ENCODE data around the gene LDB2.
A peak's percentile ranks its signal among the peaks of the same experiment; 100 is the strongest.

LDB2 gene

GRCh38 chr4:16772366-16772850 lies 126.0 kb downstream of the LDB2 start:
- no peaks in the 10 kb centered on the region for H3K4me1 Mint-ChIP-seq
- no peak overlapping the region for H3K27ac Mint-ChIP-seq
- peaks cover 6% of the 10 kb centered on the region for H3K9me3 Mint-ChIP-seq
- no peaks in the 10 kb centered on the region for H3K27me3 Mint-ChIP-seq
- no peaks in the 10 kb centered on the region for H3K36me3 Mint-ChIP-seq
- ATAC-seq = no peak
- H3K4me3 Mint-ChIP-seq = no peak overlapping the region

- H3K27ac Mint-ChIP-seq = no peak overlapping the region
- H3K36me3 Mint-ChIP-seq = no peaks in the 10 kb centered on the region
- H3K9me3 Mint-ChIP-seq = peaks cover 6% of the 10 kb centered on the region
- no peaks in the 10 kb centered on the region for H3K4me1 Mint-ChIP-seq
- ATAC-seq = no peak
- H3K4me3 Mint-ChIP-seq = no peak overlapping the region
- no peaks in the 10 kb centered on the region for H3K27me3 Mint-ChIP-seq
These were observed 127.6 kb downstream of the LDB2 start for GRCh38 chr4:16770710-16771285.

- Mint-ChIP-seq H3K4me3 (no peak overlapping the region), H3K27me3 (no peaks in the 10 kb centered on the region), H3K9me3 (peaks cover 3% of the 10 kb centered on the region), H3K36me3 (no peaks in the 10 kb centered on the region), H3K27ac (no peak overlapping the region), H3K4me1 (no peaks in the 10 kb centered on the region)
- ATAC-seq = no peak
These were observed 130.6 kb downstream of the LDB2 start for GRCh38 chr4:16767861-16768260.

GRCh38 chr4:16767251-16767650 lies 131.2 kb downstream of the LDB2 start:
- Mint-ChIP-seq H3K9me3 (peaks cover 5% of the 10 kb centered on the region), H3K4me1 (no peaks in the 10 kb centered on the region), H3K36me3 (no peaks in the 10 kb centered on the region), H3K27me3 (no peaks in the 10 kb centered on the region), H3K4me3 (no peak overlapping the region), H3K27ac (no peak overlapping the region)
- no peak for ATAC-seq

- H3K4me3 Mint-ChIP-seq = no peak overlapping the region
- H3K27me3 Mint-ChIP-seq = no peaks in the 10 kb centered on the region
- ATAC-seq = no peak
- H3K4me1 Mint-ChIP-seq = no peaks in the 10 kb centered on the region
- no peak overlapping the region for H3K27ac Mint-ChIP-seq
- H3K9me3 Mint-ChIP-seq = peaks cover 2% of the 10 kb centered on the region
- H3K36me3 Mint-ChIP-seq = no peaks in the 10 kb centered on the region
These were observed 132.9 kb downstream of the LDB2 start for GRCh38 chr4:16765546-16765945.

- peaks cover 2% of the 10 kb centered on the region for H3K9me3 Mint-ChIP-seq
- H3K4me1 Mint-ChIP-seq = no peaks in the 10 kb centered on the region
- no peak overlapping the region for H3K27ac Mint-ChIP-seq
- no peak for ATAC-seq
- no peaks in the 10 kb centered on the region for H3K36me3 Mint-ChIP-seq
- H3K27me3 Mint-ChIP-seq = no peaks in the 10 kb centered on the region
- no peak overlapping the region for H3K4me3 Mint-ChIP-seq
These were observed 133.8 kb downstream of the LDB2 start for GRCh38 chr4:16764622-16765021.

- Mint-ChIP-seq H3K4me1 (no peaks in the 10 kb centered on the region), H3K9me3 (peaks cover 2% of the 10 kb centered on the region), H3K4me3 (no peak overlapping the region), H3K36me3 (no peaks in the 10 kb centered on the region), H3K27me3 (no peaks in the 10 kb centered on the region), H3K27ac (no peak overlapping the region)
- peak; percentile 10 for ATAC-seq
These were observed 137.7 kb downstream of the LDB2 start for GRCh38 chr4:16760617-16761363.

GRCh38 chr4:16759931-16760582 lies 138.4 kb downstream of the LDB2 start:
- H3K27me3 Mint-ChIP-seq = no peaks in the 10 kb centered on the region
- H3K4me3 Mint-ChIP-seq = no peak overlapping the region
- peaks cover 2% of the 10 kb centered on the region for H3K9me3 Mint-ChIP-seq
- no peak overlapping the region for H3K27ac Mint-ChIP-seq
- no peak for ATAC-seq
- no peaks in the 10 kb centered on the region for H3K36me3 Mint-ChIP-seq
- no peaks in the 10 kb centered on the region for H3K4me1 Mint-ChIP-seq

GRCh38 chr4:16758816-16759215 lies 139.6 kb downstream of the LDB2 start:
- H3K4me3 Mint-ChIP-seq = no peak overlapping the region
- ATAC-seq = no peak
- H3K27ac Mint-ChIP-seq = no peak overlapping the region
- no peaks in the 10 kb centered on the region for H3K36me3 Mint-ChIP-seq
- peaks cover 2% of the 10 kb centered on the region for H3K9me3 Mint-ChIP-seq
- no peaks in the 10 kb centered on the region for H3K27me3 Mint-ChIP-seq
- H3K4me1 Mint-ChIP-seq = no peaks in the 10 kb centered on the region

- no peaks in the 10 kb centered on the region for H3K27me3 Mint-ChIP-seq
- H3K36me3 Mint-ChIP-seq = no peaks in the 10 kb centered on the region
- H3K4me1 Mint-ChIP-seq = no peaks in the 10 kb centered on the region
- no peak overlapping the region for H3K27ac Mint-ChIP-seq
- no peak for ATAC-seq
- no peak overlapping the region for H3K4me3 Mint-ChIP-seq
- peaks cover 2% of the 10 kb centered on the region for H3K9me3 Mint-ChIP-seq
These were observed 140.2 kb downstream of the LDB2 start for GRCh38 chr4:16758255-16758654.

- Mint-ChIP-seq H3K27me3 (no peaks in the 10 kb centered on the region), H3K4me1 (no peaks in the 10 kb centered on the region), H3K9me3 (no peaks in the 10 kb centered on the region), H3K4me3 (no peak overlapping the region), H3K36me3 (no peaks in the 10 kb centered on the region), H3K27ac (no peak overlapping the region)
- no peak for ATAC-seq
These were observed 141.3 kb downstream of the LDB2 start for GRCh38 chr4:16757080-16757521.

GRCh38 chr4:16754104-16754503 lies 144.3 kb downstream of the LDB2 start:
- no peaks in the 10 kb centered on the region for H3K36me3 Mint-ChIP-seq
- H3K27ac Mint-ChIP-seq = no peak overlapping the region
- no peaks in the 10 kb centered on the region for H3K4me1 Mint-ChIP-seq
- no peak overlapping the region for H3K4me3 Mint-ChIP-seq
- no peaks in the 10 kb centered on the region for H3K9me3 Mint-ChIP-seq
- ATAC-seq = no peak
- no peaks in the 10 kb centered on the region for H3K27me3 Mint-ChIP-seq

GRCh38 chr4:16752150-16752549 lies 146.3 kb downstream of the LDB2 start:
- H3K27ac Mint-ChIP-seq = no peak overlapping the region
- H3K4me1 Mint-ChIP-seq = no peaks in the 10 kb centered on the region
- ATAC-seq = no peak
- H3K9me3 Mint-ChIP-seq = no peaks in the 10 kb centered on the region
- no peaks in the 10 kb centered on the region for H3K36me3 Mint-ChIP-seq
- no peaks in the 10 kb centered on the region for H3K27me3 Mint-ChIP-seq
- no peak overlapping the region for H3K4me3 Mint-ChIP-seq

GRCh38 chr4:16750882-16751642 lies 147.4 kb downstream of the LDB2 start:
- Mint-ChIP-seq H3K4me1 (no peaks in the 10 kb centered on the region), H3K36me3 (no peaks in the 10 kb centered on the region), H3K27me3 (no peaks in the 10 kb centered on the region), H3K4me3 (no peak overlapping the region), H3K27ac (no peak overlapping the region), H3K9me3 (no peaks in the 10 kb centered on the region)
- ATAC-seq = no peak

- Mint-ChIP-seq H3K27me3 (no peaks in the 10 kb centered on the region), H3K9me3 (no peaks in the 10 kb centered on the region), H3K36me3 (no peaks in the 10 kb centered on the region), H3K4me3 (no peak overlapping the region), H3K4me1 (no peaks in the 10 kb centered on the region), H3K27ac (no peak overlapping the region)
- ATAC-seq = no peak
These were observed 148.2 kb downstream of the LDB2 start for GRCh38 chr4:16750216-16750615.
